NCI-H524 treated with DMSO at 0.1 percent for 48 hours (cell line): Measurements from ENCODE around the gene DEPP1.

Source experiments
- DNase-seq: peaks from one replicate; lab custom pipeline; 2025; lab: John Stamatoyannopoulos, UW

DEPP1 gene

DNA sequence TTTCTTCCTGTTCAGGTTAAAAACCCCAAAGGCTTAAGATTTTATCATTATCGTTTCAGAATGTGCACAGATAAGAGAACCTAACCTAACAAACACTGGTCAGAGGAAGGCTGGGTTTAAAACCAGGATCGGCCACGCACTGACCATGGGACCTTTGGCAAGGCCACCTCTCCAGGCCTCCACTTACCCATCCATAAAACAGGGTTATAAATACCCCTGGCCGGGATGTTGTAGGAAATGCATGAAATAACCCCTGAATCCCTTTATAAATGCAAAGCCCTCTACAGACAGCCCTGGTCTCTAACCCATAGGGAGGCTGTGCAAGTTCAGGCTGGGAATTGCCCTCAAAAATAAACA is 418 bp downstream of the DEPP1 start:
- no peak for DNase-seq

DNA sequence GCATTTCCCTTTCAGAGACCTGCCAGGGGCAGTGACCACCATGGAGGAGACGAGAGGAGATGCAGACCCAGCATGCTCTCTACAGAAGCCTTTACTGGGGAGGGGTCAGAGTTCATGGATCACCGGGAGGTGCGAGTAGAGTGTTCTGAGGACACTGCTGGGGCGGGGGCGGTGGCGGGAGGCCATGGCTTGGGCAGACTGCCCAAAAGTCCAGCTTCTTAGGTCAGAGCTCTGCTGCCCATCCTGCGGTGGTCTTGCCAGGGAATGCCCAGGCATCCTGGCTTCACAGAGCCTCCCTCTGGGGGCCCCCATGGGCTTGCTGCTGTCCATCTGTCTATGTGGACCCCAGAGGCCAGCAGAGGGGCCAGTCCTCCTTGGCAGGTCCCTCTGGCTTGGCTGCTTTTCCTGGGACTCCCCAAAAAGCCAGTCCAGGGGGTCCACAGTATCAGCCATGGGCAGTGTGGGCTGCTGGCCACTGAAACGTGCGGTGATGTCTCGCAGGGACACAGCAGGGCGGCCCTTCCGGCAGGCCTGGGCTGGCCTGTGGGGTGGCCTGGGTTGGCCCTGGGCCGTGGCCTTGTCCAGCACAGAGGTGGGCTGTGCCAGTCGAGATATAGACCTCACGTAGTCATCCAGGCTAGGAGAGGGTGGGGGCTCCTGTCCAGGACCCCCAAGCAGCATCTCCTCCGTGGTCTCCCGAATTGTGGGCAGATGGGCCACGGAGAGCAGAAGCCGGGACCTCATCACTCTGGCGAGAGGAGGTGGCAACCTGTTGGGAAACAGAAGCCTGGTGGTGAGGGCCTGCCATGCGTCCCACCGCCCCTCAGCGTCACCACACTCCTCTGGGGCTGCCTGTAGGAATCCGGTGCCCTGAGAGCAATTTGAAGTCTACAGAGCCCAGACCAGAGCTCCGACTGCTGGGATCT is 1.1 kb downstream of the DEPP1 start:
- no peak for DNase-seq

DNA sequence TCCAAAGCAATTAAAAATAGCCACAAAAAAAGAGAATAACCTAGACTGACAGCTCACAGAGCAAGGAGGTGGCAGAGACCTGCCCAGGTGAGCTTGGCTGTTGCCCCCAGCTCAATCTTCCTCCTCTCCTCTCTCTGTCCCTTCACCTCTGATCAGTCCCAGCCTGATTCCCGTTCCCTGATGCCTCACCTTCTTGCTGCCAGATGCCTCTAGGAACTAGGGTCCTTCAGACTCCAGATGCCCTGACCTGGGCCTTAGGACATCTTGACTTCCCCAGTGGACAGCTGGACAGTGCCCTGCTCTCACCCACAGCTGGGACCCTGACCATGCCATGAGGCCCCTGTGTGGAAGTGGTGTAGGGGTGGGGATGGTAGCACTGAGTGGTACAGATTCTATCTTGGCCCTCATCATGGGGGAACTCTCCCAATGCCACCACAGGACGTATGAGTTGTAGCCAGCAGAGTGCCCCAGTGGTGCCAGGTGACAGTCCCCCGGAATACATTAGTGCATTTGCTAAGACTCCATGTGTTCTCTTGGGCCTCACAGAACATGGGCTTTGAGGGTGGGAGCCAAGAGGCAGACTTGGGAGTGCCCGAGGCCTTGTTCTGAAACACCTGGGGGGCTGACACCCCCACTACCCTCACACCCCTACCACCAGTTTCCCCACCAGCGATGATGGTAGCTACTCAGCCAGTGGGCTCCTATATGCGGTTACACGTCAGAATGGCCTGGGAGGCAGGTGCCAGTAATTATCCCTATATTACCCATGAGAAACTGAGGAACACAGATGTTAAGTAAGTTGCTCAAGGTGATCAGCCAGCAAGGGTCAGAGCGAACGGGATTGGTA is 2.0 kb downstream of the DEPP1 start:
- DNase-seq, result no peak

DNA sequence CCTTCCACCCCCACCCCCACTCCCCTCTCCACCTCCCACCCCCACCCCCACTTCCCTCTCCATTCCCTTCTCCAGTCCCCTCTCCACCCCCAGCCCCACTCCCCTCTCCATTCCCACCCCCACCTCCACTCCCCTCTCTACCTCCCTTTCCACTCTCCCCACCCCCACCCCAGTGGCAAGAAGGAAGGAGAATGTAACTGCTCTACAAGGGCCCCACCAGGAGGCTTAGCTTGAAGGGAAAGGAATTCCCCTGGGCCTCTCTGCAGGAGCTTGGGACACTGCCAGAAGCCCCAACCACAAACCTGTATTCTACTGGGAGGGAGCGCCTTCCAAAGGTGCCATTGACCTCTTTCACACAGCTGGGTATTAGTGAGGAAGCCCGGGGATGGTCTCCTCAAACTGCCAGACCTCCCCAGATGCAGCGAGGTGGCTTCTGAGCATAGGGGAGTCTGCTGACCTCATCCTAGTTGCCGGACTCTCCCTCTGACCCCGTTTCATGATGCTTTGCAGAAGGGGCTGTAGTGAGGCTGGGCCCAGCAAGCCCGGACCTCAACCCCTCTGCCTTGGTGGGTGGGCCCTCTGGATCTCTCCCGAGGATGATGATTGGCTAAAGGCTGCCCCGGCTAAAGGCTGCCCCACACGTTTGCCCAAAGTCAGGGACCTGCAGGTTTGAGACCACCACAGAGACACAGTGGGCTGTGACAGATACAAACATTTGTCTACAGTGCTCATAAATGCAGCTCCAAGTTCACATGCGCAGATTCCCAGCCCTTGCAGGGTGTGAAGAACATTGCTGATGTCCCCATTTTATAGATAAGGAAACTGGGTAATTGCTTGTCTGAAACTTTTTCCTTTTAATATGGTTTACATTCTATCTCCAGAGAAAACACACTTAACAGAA is 2.9 kb downstream of the DEPP1 start:
- DNase-seq, result no peak

DNA sequence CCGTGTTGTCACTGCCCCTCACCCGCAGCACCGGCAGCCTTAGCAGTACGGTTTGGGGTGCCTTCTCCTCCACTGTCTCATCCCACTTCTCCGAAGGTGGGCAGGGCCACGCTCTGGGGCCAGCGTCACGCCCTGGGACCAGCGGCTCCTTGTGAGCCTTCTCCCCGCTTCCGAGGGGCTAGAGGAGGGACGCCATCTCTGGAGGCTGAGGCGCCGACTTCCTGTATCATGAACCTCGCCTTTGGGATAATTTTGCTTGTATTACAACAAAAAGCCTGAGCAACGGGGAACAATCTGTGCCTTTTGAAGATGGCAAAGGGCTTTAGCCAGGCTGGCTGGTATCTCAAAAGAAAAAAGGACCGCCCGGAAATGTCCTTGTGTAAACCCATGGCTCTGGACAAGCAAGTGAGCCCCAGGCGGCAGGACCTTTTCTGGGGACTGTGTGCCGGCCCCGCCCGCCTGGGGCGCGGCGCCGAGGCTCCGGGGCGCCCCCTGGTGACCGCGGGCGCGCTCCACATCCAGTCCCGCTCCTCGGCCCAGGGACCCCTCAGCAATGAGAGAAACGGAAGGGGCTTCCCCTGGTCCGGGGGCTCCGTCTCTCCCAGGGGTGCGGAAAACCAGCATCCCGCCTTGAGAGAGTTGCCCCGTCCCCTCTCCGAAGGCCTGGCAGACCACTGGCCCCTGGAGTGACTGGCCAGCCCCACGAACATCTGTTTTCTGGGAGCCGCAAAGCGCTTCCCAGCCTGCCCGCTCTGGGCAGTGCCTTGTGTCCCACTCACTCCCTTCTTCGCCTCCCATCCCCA is 3.8 kb downstream of the DEPP1 start:
- no peak for DNase-seq

DNA sequence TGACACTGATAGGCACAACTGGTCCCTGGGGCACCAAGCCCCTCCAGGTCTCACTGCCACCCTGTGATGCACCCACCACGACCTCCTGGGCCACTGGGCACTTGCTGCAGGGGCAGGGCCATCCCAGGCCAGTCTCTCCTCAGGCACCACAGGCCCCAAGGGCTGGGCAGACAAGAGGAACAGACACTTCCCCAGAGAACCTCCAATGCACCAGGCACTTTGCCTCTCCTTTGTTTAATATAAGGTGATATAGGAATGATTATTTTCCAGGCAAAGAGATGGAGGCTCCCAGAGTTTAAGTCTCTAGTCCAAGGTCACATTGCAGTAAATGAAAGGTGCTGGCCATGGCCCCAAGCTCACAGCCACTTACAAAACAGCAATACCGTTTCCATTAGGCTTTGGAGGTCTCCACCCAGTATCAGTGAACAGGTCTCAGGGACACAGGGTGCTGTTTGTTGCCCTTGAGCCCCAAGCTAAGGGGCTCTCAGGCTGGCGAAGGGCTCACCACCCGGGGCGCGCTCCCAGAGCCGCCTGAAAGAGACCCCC is 4.5 kb downstream of the DEPP1 start:
- DNase-seq, result no peak

DNA sequence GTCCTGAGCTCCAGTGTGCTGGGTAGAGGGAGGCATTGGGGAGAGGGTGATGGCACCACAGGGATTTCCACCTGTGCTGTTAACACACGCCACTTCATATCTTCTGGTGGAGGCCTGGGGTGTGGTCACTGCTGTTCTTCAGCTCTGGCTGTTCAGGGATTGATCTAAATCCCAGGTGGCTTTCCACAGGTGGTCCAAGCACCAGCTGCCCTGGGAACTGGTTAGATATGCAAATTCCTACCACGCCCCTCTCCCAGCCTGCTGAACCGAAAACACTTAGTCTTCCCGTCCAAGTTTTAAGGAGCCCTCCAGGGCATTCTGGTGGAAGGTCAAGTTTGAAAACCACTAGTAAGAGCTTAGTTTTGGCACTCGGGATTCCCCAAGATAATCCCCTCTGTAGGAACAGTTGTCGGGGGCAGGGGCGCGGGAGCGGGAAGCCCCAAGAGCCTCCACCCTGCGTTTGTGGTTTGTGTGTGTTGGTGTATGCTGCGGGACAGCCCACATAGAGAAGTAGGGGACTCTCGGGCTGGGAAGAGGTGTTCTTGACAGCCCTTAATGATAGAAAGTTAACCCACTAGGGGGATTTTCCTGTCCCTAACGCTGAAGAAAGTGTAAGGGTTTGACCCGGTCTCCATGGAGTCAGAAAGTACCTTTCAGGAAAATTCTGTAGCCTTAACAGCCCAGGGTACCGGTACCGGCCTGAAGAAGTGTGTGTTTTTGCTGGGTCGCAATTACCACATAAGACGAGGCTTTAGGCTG is 5.1 kb downstream of the DEPP1 start:
- DNase-seq, result no peak

GRCh38 chr10:44972874-44973306 is 5.7 kb downstream of the DEPP1 start:
- DNase-seq, result no peak

DNA sequence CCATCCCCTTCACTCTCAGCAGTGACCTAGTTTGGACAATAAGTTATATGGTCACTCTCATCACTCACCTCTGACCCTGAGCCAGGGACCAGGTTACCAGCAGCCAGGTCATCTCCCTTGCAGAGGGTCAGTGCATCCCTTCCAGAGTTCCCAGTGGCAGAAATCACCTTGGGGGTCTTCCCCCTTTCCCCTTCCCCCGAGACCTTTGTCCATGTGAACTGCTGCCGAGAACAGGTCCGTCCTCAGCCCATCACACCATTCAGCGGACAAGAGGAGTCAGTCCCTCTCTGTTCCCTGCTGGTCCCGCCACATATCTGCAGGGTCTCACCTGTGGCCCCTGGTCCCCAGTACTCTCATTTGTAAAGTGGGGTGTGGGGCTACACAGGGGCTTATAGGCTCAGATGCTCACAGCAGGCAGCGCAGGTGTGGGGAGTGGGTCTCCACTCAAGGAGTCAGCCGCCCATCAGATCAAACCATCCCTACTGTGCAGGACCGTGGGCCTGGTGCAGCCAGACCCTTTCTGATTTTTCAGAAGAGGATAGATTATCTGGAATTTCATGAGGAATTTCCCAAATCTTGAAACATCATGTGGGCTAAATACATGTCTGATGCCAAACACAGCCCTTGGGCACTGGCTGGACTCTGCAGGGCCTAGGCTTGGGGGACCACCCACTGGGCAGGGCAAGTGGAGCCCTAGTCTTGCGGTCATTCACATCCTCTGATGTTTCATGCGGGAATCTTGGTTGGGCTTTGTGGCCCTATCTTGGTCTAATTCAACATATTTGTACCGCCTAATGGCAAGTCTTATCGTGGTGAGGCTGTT is 6.5 kb downstream of the DEPP1 start:
- no peak for DNase-seq

GRCh38 chr10:44971434-44971833 is 7.2 kb downstream of the DEPP1 start:
- DNase-seq, result no peak

DNA sequence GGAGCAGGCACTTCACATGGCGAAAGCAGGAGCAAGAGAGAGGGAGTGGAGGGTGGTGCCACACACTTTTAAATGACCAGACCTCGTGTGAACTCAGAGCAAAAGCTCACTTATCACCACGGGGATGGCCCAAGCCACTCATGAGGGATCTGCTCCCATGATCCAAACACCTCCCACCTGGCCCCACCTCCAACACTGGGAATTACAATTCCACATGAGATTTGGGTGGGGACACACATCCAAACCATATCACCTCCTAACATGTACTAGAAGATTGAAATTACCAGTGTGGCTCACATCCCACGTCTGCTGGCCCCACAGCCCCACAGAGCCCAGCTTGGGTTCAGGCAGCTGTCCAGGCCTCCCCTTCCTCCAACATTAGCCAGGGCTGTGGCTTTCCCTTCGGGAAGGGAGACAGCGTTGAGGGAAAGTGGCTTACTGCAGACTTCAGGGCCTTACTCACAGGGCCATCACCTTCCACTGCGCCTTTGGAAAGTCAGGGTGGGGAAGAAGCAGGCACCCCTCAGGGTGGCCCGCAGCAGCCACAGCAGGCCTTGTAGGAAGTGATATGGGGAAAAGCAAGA is 7.7 kb downstream of the DEPP1 start:
- no peak for DNase-seq

GRCh38 chr10:44969854-44970253 is 8.8 kb downstream of the DEPP1 start:
- no peak for DNase-seq

GRCh38 chr10:44968500-44969400 is 9.9 kb downstream of the DEPP1 start:
- DNase-seq, result no peak

GRCh38 chr10:44968091-44968490 is 10.5 kb downstream of the DEPP1 start:
- DNase-seq, result no peak

DNA sequence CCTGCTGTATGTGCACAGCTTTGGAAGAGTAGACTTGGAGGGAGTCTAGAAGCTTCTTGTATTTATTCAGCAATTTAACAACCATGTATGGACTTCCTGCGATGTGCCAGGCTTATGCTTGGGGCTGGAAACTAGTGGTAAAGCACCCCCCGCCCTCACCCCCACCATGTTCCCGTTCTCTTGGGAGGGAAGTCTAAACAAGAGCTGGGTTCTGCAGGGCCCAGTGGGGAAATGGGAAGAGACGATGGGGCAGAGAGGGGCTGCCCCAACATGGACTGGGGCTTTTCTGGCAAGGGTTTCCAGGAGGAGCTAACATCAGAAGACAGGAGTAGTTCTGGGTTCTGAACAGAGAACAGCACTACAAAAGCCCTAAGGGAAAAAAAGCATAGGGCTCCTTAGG is 11.0 kb downstream of the DEPP1 start:
- DNase-seq, result no peak

- no peak for DNase-seq
Observed at GRCh38 chr10:44966816-44967509, 11.6 kb downstream of the DEPP1 start.

- DNase-seq, result no peak
Observed at GRCh38 chr10:44966129-44966815, 12.3 kb downstream of the DEPP1 start.
